Activated CD4-positive, alpha-beta T cell treated with anti-CD3 and anti-CD28 coated beads, Interleukin-2, amount 50 U/mL, for 1 hour (primary cell): ENCODE data around the gene KITLG.
"Not testable (repeated sequence)": the region's sequence is repeated elsewhere in the genome, so short reads cannot be mapped to it uniquely, and the experiment has no call there.

ENCODE experiments used
- DNase-seq: peaks from one replicate; pipeline ENCODE4 v3.0.0-alpha.2; 2020

Gene KITLG

DNA sequence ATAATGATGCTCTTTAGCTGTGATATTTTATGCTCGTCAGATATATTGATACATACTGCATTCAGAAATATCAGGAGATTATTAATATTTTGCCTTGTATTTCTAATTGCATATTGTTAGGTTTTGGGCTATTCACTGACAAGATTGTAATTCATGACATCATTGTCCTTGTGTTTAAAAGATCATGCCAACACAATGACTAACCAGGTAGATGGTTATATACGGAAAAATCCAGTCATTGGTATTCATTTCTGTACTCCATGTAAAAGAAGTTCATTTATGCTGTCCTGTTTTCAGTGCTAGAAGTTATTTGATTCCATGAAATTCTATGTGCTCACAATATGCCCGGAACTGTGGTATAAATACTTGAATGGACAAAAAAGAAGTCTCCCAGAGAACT lies 107.5 kb downstream of the KITLG start:
- no peak for DNase-seq

GRCh38 chr12:88472248-88472647 lies 108.0 kb downstream of the KITLG start:
- no peak for DNase-seq

GRCh38 chr12:88471331-88472045 lies 108.8 kb downstream of the KITLG start:
- no peak for DNase-seq

DNA sequence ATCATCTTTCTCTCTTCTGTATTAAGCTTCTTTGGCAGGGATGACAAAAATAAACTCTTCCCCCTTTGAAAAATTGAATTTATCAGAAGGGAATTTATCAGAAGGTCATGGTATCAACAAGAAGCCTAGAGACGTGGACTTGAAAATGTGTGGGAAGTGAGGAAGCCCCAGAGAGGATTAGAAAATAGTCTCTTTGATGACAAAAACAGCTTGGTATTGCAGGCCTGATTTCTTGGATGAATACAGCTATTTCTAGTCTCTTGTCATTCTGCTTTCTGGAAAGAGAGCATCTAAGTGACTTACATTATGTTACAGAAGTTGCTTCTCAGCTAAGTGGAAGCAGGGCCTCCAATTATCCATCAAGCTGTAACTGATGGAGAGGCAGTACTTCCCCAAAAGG lies 111.1 kb downstream of the KITLG start:
- no peak for DNase-seq

- no peak for DNase-seq
These were observed 111.7 kb downstream of the KITLG start for GRCh38 chr12:88468581-88468980.

GRCh38 chr12:88466708-88467107 lies 113.6 kb downstream of the KITLG start:
- DNase-seq = not testable (repeated sequence)

- no peak for DNase-seq
These were observed 121.9 kb downstream of the KITLG start for GRCh38 chr12:88458327-88458726.

DNA sequence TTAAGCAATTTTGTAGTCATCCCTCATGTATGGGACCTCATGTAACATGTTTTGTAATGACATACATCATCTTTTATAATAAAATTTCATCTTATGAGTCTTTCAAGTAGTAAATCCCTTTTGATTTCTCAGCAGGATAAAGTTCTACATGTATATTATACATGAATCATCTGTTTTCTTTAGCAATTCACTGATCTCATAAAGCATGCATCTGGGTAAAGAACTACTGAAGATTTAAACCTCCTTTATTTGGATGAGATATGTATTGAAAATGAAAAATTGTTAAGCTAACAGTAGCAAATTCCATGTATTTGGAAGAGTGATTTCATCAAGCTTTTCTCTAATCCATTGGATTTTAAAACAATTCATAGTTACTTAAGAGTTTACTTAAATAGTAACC lies 126.9 kb downstream of the KITLG start:
- no peak for DNase-seq

DNA sequence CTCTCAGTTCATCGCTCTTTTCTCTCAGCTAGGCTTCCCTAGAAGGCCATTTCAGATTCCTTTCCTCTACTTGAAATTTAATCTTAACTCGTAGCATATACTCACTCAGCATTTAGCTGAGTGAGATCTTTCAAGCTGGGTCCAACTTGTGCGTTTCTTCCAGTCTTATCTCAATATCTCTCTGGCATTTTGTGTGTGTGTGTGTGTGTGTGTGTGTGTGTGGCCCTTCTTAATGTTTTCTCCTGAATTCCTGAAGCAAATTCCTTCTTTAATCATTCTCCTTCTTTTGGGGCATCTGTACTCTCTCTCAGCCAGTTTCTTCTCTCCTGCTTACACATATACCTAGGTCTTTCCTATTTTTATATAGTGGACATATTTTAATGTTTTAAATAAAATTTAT lies 129.1 kb downstream of the KITLG start:
- DNase-seq = no peak

DNA sequence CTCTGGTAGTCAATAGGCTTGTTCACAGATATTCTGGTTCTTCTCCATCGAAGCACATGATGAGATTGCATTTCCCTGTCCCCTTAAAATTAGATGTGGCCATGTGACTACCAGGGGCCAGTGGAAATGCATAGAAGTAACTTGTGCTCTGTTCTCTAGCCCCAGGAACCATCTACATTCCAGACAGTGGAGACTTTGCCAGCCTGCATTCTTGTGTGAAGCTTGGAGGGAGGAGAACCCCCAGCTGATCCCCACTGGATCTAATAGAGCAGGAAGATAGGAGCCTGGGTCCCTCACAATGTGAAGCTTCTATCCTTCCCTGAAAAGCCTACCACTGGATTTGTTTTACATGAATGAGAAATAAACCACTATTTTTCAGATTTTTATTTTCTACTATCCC lies 130.1 kb downstream of the KITLG start:
- DNase-seq = no peak

DNA sequence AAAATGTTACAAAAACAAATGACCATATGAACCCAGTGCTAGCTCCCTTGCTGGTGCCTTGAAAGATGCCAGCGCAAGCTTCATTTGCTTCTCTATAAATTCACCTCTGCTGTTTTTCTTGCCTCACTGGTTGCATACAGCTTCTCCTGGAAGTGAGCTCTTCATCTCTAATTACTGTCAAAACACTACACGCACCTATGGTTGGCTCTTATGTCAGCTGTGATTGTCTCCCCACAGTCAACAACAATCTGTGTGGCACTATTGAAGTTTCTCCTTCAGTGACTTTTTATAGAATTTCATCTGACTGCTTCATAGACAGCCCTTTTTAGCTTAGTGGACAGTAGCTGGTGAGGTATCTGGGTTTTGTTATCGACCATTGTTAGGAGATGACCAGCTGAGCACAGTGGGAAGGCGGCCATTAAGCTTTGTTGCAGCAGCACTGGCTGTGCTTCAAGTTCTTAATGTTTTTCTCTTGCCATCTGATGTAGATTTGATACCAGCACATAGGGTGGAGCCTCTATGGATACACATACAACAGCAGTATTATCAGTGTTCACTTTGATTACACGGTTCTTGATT lies 131.8 kb downstream of the KITLG start:
- DNase-seq = no peak

GRCh38 chr12:88445705-88446394 lies 134.4 kb downstream of the KITLG start:
- no peak for DNase-seq

DNA sequence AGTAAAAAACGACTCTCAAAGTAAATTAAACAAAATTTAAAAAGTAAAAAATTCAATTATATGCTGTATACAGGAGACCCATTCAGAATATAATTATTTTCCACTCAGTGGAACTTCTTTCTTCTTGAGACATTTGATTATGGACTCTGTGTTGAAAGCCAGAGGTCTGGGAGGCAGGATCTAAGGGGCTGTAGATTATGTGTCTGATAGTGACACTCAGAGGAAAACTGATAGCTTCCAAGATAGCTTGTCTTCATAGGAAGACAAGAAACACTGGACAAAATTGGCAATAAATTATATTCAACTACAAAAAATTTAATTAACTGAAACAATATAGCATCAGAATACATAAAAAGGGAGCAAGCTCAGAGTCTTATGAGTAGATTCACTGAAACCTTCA lies 135.8 kb downstream of the KITLG start:
- DNase-seq = no peak
